Glutamatergic neuron (in vitro differentiated cells): Measurements from ENCODE around the gene GRAMD1A. TPM values are rescaled to one million over a fixed set of nuclear protein-coding genes. Genes with fewer than 3 reads are reported as not detected.

Experiments used
- DNase-seq: peaks from one replicate; pipeline ENCODE4 v3.0.0; 2022
- H3K27ac Mint-ChIP-seq: one replicate; pipeline ENCODE4 v1.8.0; 2020; ENCODE audit warnings: mild to moderate bottlenecking, mixed read lengths, inconsistent platforms; ENCODE audit not compliant: unreplicated experiment
- H3K27me3 Mint-ChIP-seq: one replicate; pipeline ENCODE4 v1.8.0; 2020; ENCODE audit warnings: mild to moderate bottlenecking, moderate library complexity, mixed read lengths, inconsistent platforms; ENCODE audit not compliant: unreplicated experiment
- H3K36me3 Mint-ChIP-seq: one replicate; pipeline ENCODE4 v1.8.0; 2020; ENCODE audit warnings: mild to moderate bottlenecking, mixed read lengths, inconsistent platforms; ENCODE audit not compliant: unreplicated experiment
- H3K4me1 Mint-ChIP-seq: one replicate; pipeline ENCODE4 v1.8.0; 2020; ENCODE audit warnings: mild to moderate bottlenecking, low read depth, mixed read lengths, inconsistent platforms; ENCODE audit not compliant: unreplicated experiment
- H3K4me3 Mint-ChIP-seq: one replicate; pipeline ENCODE4 v1.8.0; 2020; ENCODE audit warnings: mild to moderate bottlenecking, mixed read lengths, inconsistent platforms; ENCODE audit not compliant: unreplicated experiment
- H3K9me3 Mint-ChIP-seq: one replicate; pipeline ENCODE4 v1.8.0; 2020; ENCODE audit warnings: mild to moderate bottlenecking, moderate library complexity, mixed read lengths, inconsistent platforms; ENCODE audit not compliant: unreplicated experiment
- CTCF ChIP-seq: fragments of 200-600 bp; sonication (generic); IDR thresholded peaks from one replicate; pipeline ENCODE4 v1.5.0; 2021; ENCODE audit not compliant: partially characterized antibody, unreplicated experiment
- total RNA-seq: library from RNA; stranded (reverse); fragmentation: NEBNext Ultra II Directional; extraction: Animal tissue kit (Norgen Biotek cat#: 25700); gene quantifications from one replicate; pipeline ENCODE4 v1.2.1, GENCODE V29; 2021; ENCODE audit not compliant: unreplicated experiment

The GRAMD1A gene
- total RNA-seq, 1 donor from 2014 or later, result 220 TPM

GRCh38 chr19:35056513-35057063, 56.5 kb downstream of the GRAMD1A start:
- peak overlapping the region; percentile 92 for H3K27ac Mint-ChIP-seq
- H3K4me3 Mint-ChIP-seq, result peak overlapping the region; percentile 25
- no peaks in the 10 kb centered on the region for H3K36me3 Mint-ChIP-seq
- TF ChIP-seq CTCF, result no peak
- peaks cover 17% of the 10 kb centered on the region for H3K4me1 Mint-ChIP-seq
- peaks cover 11% of the 10 kb centered on the region for H3K9me3 Mint-ChIP-seq
- DNase-seq, result no peak
- H3K27me3 Mint-ChIP-seq, result peaks cover 5% of the 10 kb centered on the region

- TF ChIP-seq CTCF, result no peak
- H3K27me3 Mint-ChIP-seq, result peaks cover 5% of the 10 kb centered on the region
- H3K36me3 Mint-ChIP-seq, result no peaks in the 10 kb centered on the region
- H3K4me1 Mint-ChIP-seq, result peaks cover 17% of the 10 kb centered on the region
- H3K27ac Mint-ChIP-seq, result no peak overlapping the region
- H3K4me3 Mint-ChIP-seq, result no peak overlapping the region
- DNase-seq, result no peak
- H3K9me3 Mint-ChIP-seq, result peaks cover 11% of the 10 kb centered on the region
Observed at GRCh38 chr19:35058370-35058769, 58.2 kb downstream of the GRAMD1A start.

GRCh38 chr19:35059006-35059798, 59.1 kb downstream of the GRAMD1A start:
- H3K4me3 Mint-ChIP-seq, result no peak overlapping the region
- TF ChIP-seq CTCF, result no peak
- H3K36me3 Mint-ChIP-seq, result no peaks in the 10 kb centered on the region
- no peak for DNase-seq
- peaks cover 11% of the 10 kb centered on the region for H3K9me3 Mint-ChIP-seq
- peaks cover 5% of the 10 kb centered on the region for H3K27me3 Mint-ChIP-seq
- peaks cover 17% of the 10 kb centered on the region for H3K4me1 Mint-ChIP-seq
- H3K27ac Mint-ChIP-seq, result no peak overlapping the region

- TF ChIP-seq CTCF, result no peak
- peaks cover 17% of the 10 kb centered on the region for H3K4me1 Mint-ChIP-seq
- no peak overlapping the region for H3K27ac Mint-ChIP-seq
- H3K27me3 Mint-ChIP-seq, result peaks cover 5% of the 10 kb centered on the region
- H3K4me3 Mint-ChIP-seq, result no peak overlapping the region
- H3K36me3 Mint-ChIP-seq, result no peaks in the 10 kb centered on the region
- H3K9me3 Mint-ChIP-seq, result peaks cover 11% of the 10 kb centered on the region
- no peak for DNase-seq
Observed at GRCh38 chr19:35059799-35060091, 59.6 kb downstream of the GRAMD1A start.

- no peak for DNase-seq
- Mint-ChIP-seq H3K36me3 (no peaks in the 10 kb centered on the region), H3K9me3 (peaks cover 11% of the 10 kb centered on the region), H3K4me3 (no peak overlapping the region), H3K27me3 (peaks cover 5% of the 10 kb centered on the region), H3K27ac (no peak overlapping the region), H3K4me1 (peaks cover 17% of the 10 kb centered on the region)
- no peak for TF ChIP-seq CTCF
Observed at GRCh38 chr19:35060160-35060855, 60.2 kb downstream of the GRAMD1A start.
